ENCODE measurements around the gene LMNB1. TPM values are rescaled to one million over a fixed set of nuclear protein-coding genes. Genes with fewer than 3 reads are reported as not detected.

The LMNB1 gene
- total RNA-seq, 2 experiments from 2014 or later: 209 to 240 TPM

- ChIA-PET CTCF (interaction anchor here (0.6 kb wide), 1 partner anchor 171 kb away, joined by 3 read pairs; no protein-coding TSS in a partner anchor), POLR2A (no interaction called here)
Observed at GRCh38 chr5:126872561-126873354, 95.8 kb downstream of the LMNB1 start.

DNA sequence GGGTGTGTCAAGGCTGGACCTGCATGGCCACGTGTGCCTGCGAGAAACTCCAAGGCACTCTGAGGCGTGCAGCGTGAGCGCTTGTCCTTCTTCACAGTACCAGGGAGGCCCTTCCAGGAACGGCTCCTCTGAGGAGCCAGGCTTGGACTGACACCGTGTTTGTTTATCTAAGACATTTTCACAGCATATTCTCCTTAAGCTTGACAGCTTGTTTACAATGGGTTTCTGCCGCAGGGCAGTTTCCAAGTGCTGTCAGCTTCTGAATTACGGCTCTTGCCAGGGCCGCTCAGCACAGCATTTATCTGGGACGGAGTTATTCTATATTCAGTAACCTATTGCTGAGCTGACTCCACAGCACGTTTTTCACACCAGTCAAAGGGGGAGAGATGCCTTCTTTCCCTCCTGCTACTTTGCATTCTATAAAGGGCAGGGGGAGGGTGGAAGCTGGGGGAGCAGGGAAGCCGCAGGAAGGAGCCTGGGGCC, 98.4 kb downstream of the LMNB1 start:
- intact Hi-C loops (cut with DNase I, micrococcal nuclease): no loop called here
- CTCF ChIA-PET: no interaction called here
- no peaks in the 10 kb centered on the region for H3K27me3 Mint-ChIP-seq
- no peaks in the 10 kb centered on the region for H3K9me3 Mint-ChIP-seq (ENCODE audit: low read depth)
- H3K4me1 Mint-ChIP-seq: no peaks in the 10 kb centered on the region
- no peak overlapping the region for H3K4me3 Mint-ChIP-seq
- no peak overlapping the region for H3K27ac Mint-ChIP-seq
- no peaks in the 10 kb centered on the region for H3K36me3 Mint-ChIP-seq (ENCODE audit: low read depth)
- ATAC-seq (no peak), DNase-seq (no peak)
- POLR2A ChIA-PET: no interaction called here

More at GRCh38 chr5:126872561-126873354, 95.8 kb downstream of the LMNB1 start:
- intact Hi-C loops (cut with DNase I, micrococcal nuclease): no loop called here
- Mint-ChIP-seq H3K27me3 (no peaks in the 10 kb centered on the region), H3K27ac (no peak overlapping the region), H3K36me3 (ENCODE audit: low read depth) (no peaks in the 10 kb centered on the region), H3K4me1 (peaks cover 10% of the 10 kb centered on the region), H3K9me3 (ENCODE audit: low read depth) (no peaks in the 10 kb centered on the region), H3K4me3 (no peak overlapping the region)
- ATAC-seq (no peak), DNase-seq (no peak)

- no peaks in the 10 kb centered on the region for H3K27me3 Mint-ChIP-seq
- CTCF ChIA-PET: no interaction called here
- H3K9me3 Mint-ChIP-seq (ENCODE audit: low read depth): no peaks in the 10 kb centered on the region
- H3K36me3 Mint-ChIP-seq (ENCODE audit: low read depth): no peaks in the 10 kb centered on the region
- POLR2A ChIA-PET: no interaction called here
- no peaks in the 10 kb centered on the region for H3K4me1 Mint-ChIP-seq
- no peak overlapping the region for H3K27ac Mint-ChIP-seq
- no peak overlapping the region for H3K4me3 Mint-ChIP-seq
- DNase-seq (no peak), ATAC-seq (no peak)
- intact Hi-C loops (cut with DNase I, micrococcal nuclease): no loop called here
Observed at GRCh38 chr5:126877602-126878001, 100.7 kb downstream of the LMNB1 start.

DNA sequence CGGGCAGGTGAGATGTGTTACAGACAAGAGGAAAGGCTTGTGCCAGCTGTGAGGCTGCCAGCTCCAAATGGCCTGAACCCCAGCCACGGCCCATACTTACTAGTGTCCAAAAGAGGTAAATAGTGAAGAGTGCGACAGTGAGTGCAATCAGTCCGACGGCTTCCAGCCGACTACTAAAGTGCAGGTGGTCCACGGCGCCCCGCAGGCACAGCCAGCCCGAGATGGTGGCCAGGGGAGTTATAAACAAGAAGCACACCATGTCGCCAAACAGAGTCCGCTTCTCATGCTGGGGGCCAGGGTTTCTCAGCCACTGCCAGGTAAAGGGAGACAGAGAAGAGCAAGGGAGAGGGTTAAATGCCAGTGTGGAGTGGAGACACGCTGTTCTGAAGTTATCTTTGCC, 101.1 kb downstream of the LMNB1 start:
- Mint-ChIP-seq H3K36me3 (ENCODE audit: low read depth) (no peaks in the 10 kb centered on the region), H3K27me3 (no peaks in the 10 kb centered on the region), H3K4me3 (no peak overlapping the region), H3K4me1 (no peaks in the 10 kb centered on the region), H3K9me3 (ENCODE audit: low read depth) (no peaks in the 10 kb centered on the region), H3K27ac (no peak overlapping the region)
- DNase-seq (no peak), ATAC-seq (no peak)
- intact Hi-C loops (cut with DNase I, micrococcal nuclease): no loop called here
- POLR2A ChIA-PET: no interaction called here
- CTCF ChIA-PET: no interaction called here

DNA sequence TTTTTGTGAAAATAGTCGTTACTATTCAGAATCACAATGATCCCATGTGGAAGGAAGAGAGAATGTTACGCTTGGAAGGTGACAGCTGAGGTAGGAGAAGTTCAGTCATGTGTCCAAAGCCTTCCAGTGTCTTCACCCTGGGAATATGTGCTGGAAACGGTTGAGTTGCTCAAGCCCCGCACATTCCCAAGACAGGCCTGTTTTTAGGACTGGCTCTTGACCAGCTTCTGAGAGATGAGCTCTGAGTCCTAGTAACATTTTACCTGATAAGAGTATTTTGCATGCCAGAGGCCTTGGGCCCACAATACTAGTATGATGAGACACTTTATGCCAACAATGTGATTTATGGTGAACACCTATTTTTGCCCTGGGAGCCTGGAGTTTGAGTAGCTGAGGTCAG, 101.7 kb downstream of the LMNB1 start:
- intact Hi-C loops (cut with DNase I, micrococcal nuclease): no loop called here
- no peaks in the 10 kb centered on the region for H3K36me3 Mint-ChIP-seq (ENCODE audit: low read depth)
- DNase-seq (no peak), ATAC-seq (no peak)
- H3K9me3 Mint-ChIP-seq (ENCODE audit: low read depth): no peaks in the 10 kb centered on the region
- ChIA-PET POLR2A (no interaction called here), CTCF (interaction anchor here (0.6 kb wide), 1 partner anchor 11 kb away, joined by 5 read pairs; no protein-coding TSS in a partner anchor)
- no peak overlapping the region for H3K4me3 Mint-ChIP-seq
- no peaks in the 10 kb centered on the region for H3K27me3 Mint-ChIP-seq
- H3K27ac Mint-ChIP-seq: no peak overlapping the region
- H3K4me1 Mint-ChIP-seq: no peaks in the 10 kb centered on the region

DNA sequence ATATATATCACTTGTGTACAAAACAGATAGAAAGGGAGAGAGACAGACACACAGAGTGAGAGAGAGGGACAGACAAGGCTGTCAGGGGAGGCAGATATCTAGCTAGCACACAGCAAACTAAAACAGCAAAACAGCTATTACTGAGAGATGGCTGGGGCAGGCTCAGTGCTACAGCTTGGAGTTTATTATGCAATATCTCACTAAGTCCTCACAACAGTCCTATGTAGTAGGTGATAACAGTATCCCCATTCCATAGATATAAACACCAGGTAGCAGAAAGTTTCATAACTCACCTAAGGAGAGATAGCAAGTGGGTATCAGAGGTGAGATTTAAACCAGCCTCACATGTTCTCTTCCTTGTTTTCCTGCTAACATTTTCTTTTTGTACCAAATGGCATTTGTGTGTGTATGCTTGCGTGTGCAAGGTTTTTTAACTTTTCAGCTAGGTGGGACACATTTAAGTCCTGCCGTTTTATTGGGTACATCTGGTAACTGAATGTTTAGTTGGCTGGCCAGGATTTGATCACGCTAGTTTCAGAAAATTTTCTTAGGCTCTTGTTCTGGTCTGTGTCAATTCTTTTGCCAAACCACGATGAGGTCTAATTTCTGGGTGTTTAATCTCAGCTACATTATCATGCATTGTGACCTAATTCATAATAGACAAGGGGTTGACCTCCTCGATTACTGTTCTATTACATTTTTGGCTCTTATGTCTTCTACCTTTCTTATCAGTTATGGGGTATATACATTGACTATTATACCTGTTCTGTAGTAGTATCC, 105.1 kb downstream of the LMNB1 start:
- intact Hi-C loops (cut with DNase I, micrococcal nuclease): no loop called here

DNA sequence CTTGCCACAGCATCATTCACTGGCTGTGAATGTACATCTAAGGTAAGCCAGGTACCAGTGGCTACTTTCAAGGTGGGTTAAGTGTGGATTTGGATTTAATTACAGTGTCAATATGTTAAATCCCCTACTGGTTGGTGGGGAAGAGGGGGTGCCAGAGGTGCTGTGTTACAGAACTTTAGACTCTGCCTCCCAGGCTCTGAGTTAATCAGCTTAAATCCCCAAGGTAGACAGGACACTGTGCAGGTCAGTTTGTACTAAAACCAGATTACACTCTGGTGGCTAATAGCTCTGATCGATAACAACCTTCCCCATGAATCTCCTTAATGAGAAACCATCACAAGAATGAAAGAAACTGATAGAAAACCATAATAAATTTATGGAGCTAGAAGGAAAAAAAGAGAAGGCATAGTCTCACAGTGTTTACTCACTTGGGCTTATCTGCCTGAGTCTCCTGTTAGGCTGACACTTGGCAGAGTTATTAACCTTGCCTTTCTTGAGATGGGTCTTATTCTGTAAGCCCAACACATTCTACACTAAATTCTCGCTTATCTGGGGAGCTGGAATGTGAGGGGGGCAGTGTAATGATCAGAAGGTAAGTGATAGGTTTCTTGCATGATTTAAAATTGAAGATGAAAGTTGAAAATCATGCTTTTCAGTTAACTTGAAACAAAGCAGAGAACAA, 106.8 kb downstream of the LMNB1 start:
- DNase-seq (no peak), ATAC-seq (no peak)
- Mint-ChIP-seq H3K4me3 (no peak overlapping the region), H3K36me3 (ENCODE audit: low read depth) (no peaks in the 10 kb centered on the region), H3K27ac (no peak overlapping the region), H3K27me3 (no peaks in the 10 kb centered on the region), H3K9me3 (ENCODE audit: low read depth) (no peaks in the 10 kb centered on the region), H3K4me1 (no peaks in the 10 kb centered on the region)
- ChIA-PET POLR2A (no interaction called here), CTCF (no interaction called here)
- intact Hi-C loops (cut with DNase I, micrococcal nuclease): no loop called here

More for the DNA sequence above, 105.1 kb downstream of the LMNB1 start:
- H3K4me3 Mint-ChIP-seq: no peak overlapping the region
- no peak for ATAC-seq
- no peaks in the 10 kb centered on the region for H3K9me3 Mint-ChIP-seq (ENCODE audit: low read depth)
- no peaks in the 10 kb centered on the region for H3K36me3 Mint-ChIP-seq (ENCODE audit: low read depth)
- ChIA-PET CTCF (interaction anchor here (0.7 to 1.3 kb wide), 3 partner anchors 22 to 223 kb away, joined by 3 to 4 read pairs (median 3); no protein-coding TSS in a partner anchor), POLR2A (no interaction called here)
- no peak overlapping the region for H3K27ac Mint-ChIP-seq
- no peaks in the 10 kb centered on the region for H3K27me3 Mint-ChIP-seq
- H3K4me1 Mint-ChIP-seq: no peaks in the 10 kb centered on the region
- DNase-seq: no peak

DNA sequence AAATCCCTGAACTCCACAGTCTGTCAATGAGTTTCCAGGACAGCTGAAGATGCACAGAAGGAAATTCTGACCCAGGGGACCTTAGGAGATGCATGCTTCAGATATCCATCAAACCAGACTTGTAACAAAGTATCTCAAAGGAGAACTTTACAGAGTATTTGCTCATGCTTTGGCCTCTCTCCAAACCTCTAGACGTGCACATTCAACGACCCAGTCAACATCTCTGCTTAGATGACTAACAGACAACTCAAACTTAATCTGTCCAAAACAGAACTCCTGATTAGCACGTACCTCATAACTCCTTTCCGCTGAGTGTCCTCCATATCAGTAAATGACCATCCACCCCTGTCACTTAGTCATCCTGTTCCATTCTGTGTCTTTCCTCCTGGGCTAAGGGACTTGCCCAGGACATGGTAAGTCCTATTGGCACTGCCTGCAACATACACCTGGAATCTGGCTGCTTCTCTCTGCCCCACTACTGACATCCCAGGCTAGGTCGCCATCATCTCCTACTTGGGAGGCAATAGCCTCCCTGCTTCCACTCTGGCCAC, 107.4 kb downstream of the LMNB1 start:
- DNase-seq (no peak), ATAC-seq (no peak)
- intact Hi-C loops (cut with DNase I, micrococcal nuclease): no loop called here
- no peaks in the 10 kb centered on the region for H3K4me1 Mint-ChIP-seq
- H3K27ac Mint-ChIP-seq: no peak overlapping the region
- CTCF ChIA-PET: no interaction called here
- H3K36me3 Mint-ChIP-seq (ENCODE audit: low read depth): no peaks in the 10 kb centered on the region
- POLR2A ChIA-PET: no interaction called here
- no peaks in the 10 kb centered on the region for H3K27me3 Mint-ChIP-seq
- H3K9me3 Mint-ChIP-seq (ENCODE audit: low read depth): no peaks in the 10 kb centered on the region
- no peak overlapping the region for H3K4me3 Mint-ChIP-seq

Other genes starting within 250 kb of the LMNB1 start
- gene ALDH7A1, start 181.9 kb upstream of the LMNB1 start, total RNA-seq: 10 to 100 TPM; 13.2 to 15.4 TPM
- gene PHAX, start 176.2 kb upstream of the LMNB1 start, total RNA-seq: 10 to 100 TPM; 41.4 to 49.1 TPM